GM18508 (cell line): ENCODE data around the gene NR3C2.

Experiments used
- ATAC-seq: cut with Tn5 transposase; IDR thresholded peaks from one replicate; pipeline ENCODE4 v1.9.1; 2021; ENCODE audit warnings: moderate number of reproducible peaks; ENCODE audit not compliant: insufficient read depth, unreplicated experiment

The NR3C2 gene

DNA sequence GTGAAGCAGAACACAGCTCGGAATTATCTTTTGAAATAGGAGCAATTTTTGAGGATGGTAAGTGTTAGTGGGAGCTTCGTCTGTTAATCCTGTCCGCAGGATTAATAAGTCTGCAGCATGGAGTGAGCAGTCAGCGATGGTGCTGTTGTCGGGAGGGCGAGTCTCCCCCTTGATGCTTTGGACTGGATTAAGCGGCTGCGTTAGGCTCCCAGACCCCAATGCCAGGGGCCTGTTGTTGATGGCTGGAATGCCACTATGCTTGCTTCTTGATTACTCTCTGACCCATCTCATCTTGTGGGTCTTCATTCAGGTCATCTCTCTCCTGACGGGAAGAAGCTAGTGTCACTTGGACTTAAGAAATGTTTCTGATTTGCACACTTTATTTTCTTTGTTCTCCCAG is 377.8 kb downstream of the NR3C2 start:
- no peak for ATAC-seq

DNA sequence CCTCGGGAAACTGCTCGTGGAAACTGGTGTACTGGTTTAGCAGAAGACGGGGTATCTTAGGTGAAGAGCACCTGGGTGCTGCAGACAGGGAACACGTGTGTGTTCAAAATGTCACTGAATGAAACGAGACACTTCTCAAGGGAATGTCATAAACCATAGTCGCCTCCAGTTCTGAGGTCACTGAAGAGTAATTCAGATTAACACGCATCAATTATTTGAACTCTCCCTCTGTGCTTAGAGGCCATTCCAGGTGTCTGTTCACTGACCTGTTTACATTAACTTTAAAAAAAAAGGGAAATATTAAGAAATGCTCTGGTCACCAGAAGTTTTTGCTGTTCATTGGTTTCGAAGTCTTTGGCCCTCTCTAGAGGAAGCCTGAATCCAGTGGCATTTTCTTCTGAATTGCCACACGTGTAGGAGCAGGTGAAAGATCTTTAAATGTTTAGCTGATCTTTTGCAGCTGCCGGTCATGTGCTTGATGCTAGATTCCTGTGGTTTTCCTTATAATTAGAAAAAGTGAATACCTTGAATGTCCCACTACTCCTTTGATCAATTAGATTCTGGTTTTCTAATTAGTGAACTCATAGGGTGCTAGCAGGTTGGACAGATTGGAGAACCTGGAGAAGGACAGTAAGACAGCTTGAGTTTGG is 379.8 kb downstream of the NR3C2 start:
- ATAC-seq, result no peak

DNA sequence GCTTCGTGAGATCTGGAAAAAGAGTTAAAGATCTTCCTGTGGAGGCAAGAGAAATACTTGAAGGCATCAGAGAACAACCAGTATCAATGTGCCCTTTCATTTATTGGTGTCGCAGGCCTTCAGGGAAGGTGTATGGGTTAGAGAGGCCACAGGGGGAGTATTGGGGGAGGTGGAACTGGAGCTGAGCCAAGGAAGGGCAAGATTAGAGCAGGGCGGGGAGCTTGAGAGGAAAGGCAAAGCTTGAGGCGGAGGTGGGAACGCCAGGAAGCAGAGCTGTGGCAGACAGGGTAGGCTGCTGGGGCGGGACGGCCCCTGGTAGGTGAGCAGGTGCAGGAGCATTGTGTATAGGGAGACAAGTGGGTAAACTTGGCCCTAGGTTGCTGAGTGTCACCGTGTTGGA is 380.4 kb downstream of the NR3C2 start:
- no peak for ATAC-seq

DNA sequence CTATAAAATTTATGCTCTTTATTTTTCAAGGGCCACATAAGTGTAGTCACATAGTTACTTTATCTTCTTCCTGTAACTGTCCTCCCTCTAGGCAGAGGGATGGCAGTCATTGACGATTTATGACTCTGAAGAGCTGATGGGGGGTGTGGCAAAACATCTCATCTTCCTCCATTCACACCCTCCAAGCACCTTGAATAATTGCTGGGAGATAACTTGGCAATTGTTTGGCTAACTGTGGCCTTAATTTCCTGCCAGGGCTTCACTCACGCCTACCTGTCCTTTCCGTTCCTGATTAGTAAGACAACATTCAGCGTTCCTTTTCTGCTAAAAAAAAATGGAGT is 381.1 kb downstream of the NR3C2 start:
- no peak for ATAC-seq

DNA sequence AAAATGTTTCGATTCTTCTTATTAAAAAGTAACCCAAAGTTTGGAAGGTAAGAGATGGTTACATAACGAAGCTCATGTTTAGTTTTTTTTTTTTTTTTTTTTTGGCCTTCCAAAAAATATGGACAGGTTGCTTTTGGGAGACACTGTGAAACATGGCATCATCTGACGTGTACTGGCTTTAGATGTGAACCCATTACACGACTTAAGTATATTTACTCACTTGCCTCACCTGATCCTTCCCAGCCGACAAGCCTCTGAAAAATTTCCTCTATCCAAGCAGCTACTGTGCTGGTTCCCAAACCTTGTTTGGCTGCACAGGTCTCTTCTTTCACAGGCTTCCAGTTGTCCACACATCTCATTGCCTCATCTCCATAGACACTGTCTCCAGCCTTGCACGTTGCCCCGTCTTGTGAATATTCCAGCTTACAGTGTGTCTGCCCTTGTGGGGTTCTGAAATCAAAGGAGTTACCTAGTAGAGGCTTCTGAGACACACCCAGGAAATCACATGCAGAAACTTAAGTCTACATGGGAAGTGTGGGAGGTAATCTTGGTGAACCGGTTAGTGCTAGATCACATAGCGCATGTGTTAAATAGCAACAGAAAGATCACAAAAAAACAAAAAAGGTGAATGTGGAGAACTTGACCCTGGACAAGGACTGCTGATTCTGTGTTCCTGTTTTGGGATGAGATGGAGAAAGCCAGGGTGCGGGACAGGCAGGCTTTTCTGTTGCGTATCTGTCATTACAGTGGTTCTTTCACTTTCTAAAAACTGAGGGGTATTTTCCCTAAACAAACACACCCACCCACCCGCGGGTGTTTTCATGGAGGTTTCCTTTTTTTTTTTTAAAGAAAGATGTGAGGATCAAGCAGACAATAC is 381.7 kb downstream of the NR3C2 start:
- no peak for ATAC-seq

DNA sequence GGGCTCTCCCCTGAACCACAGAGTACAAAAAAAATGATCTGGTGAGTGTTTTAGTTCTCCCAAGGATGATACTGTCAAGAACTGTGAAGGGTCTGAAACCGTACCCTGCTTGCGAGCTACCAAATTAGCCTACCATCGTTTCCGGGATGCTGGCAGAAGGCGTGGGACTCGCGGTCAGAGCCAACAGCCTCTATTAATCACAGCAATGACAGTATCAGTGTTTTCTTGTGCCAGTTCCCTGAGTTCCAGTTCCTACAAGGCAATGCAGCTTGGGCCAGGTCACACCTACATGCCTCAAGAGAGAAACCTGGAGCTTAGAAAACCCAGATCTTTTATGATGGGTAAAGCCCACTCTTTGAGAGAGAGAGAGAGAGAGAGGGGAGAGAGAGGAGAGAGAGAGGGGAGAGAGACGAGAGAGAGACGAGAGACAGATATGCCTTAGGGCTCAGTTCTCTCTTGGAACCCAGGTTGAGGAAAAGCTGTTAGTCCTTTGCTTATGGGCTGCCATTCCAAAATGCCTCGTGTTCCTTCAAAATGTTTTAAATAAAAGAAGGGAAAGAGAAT is 382.5 kb downstream of the NR3C2 start:
- no peak for ATAC-seq

DNA sequence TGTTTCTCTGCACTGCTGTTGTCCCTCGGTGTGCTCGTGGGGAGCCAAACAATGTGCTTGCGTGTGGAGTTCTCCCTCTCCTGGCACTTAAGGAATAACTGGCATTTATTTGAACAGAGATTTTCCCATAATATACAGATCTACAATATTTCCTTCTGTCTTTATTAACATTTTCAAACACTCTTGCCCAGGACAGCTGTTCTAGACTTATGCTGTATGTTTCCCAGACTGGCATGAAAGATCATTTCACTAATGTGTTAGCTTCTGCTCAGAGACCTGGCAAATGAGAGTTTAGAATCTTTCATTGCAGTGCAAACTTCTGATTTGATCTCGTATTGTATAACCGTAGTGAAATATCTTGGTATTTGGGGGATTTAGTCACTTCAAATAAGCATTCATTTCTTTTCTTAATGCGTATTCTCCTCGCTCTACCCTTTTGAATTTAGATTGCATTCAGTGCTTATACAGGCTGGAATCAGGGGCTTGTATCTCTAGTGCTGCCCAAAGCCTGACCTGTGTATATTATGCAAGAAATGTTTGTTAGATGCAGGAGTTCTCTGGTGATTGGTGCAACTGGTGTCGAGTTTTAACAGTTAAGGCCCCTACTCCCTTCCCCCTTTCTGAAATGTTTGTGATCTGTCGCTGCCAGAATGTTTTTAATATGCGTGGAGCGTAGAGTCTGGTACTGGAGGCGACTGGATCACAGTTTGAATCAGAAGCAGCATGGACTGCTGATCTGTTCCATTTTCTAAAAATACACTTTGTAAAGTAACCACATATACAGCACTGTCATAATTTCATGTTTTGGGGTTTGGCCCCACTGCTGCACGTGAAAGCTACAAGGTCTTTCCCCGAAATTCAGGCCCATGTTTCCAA is 384.0 kb downstream of the NR3C2 start:
- no peak for ATAC-seq

DNA sequence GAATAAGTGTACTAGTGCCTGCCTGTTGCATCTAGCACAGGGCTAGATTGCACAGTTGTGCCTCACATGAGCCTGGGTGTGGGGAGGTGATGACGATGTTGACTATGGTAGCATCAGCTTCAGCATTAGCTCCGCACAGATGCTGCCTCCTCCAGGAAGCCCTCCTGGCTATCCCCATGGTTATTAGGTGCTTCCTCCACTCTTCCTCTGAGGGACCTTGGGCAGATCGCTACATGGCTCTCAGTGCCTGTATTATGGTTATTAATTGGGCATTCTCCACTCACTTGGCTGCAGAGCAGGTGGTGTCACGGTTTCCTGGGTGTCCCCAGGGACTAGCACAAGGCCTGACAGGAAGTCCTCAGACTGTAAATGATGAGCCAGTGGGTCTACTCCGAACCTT is 384.7 kb downstream of the NR3C2 start:
- ATAC-seq, result peak; percentile 22

DNA sequence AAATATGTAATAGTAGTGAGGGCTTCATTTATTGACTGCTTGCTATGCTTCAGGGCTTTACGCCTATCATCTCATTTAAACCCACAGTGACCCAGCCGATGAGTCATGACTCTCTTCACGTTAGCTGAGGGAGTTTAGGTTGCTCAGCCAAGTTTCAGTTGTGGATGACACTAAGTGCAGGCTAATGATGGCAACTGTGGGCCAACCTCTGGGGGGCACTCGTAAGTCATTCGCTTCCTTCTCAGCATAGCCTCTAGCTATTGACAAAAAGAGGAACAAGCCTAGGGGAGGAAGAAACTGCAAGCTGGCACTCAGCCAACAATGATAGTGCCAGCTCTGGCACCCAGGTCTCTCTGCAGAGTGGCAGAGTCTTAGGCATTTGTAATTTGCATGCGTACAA is 385.3 kb downstream of the NR3C2 start:
- ATAC-seq, result peak; percentile 75

DNA sequence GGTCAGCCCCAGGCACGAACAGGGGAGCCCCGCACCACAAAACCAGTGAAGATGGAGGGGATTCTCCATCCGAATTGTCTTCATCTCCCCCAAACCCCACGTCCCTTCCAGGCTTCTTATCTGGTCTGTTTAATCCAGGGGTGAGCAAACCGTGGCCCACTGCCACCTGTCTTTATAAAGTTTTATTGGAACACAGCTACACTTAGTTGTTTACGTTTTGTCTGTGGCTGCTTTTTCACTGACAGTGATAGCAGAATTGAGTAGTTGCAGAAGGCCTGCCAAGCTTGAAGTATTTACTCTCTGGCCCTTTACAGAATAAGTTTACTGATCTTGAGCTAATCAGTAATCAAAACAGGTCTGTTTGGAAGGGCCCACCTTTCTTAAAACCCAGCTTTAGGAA is 386.4 kb downstream of the NR3C2 start:
- ATAC-seq, result peak; percentile 15

DNA sequence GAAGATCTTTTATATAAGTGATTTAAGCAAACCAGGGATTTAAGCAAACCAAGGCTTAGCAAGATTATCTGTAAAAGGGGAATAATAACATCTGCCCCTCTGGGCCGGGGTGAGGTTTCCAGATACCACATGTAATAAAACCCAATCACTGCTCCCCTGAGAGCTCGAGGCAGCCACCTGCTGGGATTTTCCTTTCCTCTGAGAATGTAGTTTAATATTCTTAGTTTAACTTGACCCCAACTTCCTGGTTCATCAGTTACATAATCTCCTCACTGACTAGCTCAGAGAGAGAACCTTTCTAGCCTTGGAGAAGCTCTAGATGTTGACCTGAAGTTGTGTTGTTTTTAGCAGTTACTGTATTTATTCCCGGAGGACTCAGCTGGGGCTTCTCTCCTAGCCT is 387.9 kb downstream of the NR3C2 start:
- no peak for ATAC-seq

DNA sequence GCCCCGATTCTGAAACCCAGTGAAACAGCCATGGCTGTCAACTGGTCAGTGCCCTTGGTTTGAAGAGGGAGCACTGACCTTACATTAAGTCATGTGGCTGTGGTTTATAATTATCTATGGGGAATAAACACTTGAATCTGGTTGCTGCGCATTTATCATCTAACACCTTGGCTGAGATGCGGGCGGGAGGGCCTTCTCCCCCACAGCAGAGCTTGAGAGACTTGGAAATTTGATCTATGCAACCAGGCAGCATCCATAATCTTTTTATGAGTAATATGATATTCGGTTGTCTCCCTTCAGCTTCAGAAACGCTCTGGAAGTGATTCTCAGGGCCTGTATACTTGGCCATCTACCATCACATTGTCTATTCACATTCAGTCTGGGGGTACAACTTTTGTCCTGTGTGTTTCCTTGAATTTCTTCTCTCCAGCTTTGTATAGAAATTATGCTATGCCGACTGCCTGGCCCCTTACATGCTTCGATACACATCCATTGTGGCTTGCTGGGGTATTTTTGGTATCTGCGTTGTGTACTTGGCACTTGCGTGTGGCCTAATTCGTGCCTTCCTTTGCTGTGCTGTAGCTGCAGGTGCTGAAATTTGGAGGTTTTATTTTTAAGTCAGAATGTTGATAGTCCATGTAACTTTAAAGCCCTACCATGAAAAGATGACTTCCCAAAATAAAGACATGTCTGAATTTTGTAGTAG is 388.8 kb downstream of the NR3C2 start:
- ATAC-seq, result no peak

DNA sequence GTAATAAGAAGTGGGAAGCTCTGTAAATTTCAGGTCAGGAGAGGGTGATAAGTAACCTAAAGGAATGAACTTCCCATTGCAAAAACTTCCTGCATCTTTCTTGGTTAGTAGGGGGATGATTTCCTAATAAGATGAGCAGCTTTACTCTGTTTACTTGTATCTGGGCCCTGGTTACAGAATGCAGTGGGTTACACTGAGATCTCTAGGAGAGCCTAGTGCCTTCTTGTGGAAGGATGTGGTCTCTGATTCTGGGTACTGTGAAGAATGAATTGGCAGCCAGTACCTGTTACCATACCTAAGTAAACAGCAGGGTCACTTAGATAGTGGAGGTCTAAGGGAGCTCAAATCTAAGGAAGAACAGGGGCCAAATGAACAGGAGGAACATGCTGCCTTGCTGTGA is 389.8 kb downstream of the NR3C2 start:
- no peak for ATAC-seq

DNA sequence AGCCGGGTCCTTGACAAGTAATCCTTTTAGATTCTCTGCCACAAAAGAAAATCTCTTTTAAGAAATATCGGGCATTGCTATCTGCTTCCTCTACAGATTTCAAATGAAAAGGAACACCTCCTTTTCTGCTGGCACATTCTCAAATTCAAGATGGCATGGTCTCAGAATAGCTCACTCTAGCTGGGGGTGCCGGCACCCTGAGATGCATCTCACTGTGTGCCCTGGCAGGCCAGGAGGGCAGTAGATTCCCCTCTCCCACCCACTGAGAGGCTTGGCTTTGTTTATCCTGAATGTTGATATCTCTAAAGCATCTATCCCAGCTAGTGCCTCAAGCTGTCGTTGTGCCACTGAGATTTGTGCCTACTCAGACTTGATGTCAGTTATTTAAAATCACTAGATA is 390.8 kb downstream of the NR3C2 start:
- ATAC-seq, result no peak

DNA sequence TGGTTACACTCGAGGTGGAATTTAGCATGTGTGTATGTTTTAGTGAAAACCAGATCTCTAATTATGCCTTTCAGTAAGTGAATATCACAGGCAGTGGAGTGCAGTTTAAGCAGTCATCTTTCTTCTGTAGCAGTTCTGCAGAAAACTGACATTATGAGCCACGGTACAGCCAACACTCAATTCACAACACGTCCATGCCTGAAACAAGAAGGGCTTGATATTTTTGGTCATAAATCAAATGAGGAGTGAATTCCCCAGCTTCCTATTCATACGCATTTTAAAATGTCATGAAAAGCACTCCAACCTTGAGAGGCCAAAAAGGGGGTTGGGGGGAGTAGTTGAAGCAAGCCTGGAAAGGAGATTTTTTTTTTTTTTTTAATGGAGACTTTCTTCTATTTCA is 393.6 kb downstream of the NR3C2 start:
- no peak for ATAC-seq

DNA sequence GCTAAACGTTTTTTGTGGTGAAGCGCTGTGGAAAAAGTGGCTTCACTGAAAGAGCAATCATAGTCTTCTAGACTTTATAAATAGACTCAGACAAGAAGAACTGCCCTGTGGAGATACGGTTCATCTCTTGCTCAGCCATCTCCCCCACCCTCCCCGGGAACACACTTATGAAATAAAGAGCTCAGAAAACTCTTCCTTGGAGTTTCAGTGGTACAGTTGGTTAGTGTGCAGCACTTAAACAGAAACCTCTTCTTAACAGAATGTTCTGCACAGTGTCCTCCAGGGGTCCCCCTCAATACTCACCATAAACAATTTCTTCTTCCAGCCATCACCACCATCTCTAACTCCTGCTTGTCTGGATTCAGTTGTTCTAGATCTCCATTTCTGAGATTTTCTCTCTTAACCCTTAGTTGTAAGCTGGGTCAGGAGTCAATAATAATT is 397.3 kb downstream of the NR3C2 start:
- ATAC-seq, result peak; percentile 99

DNA sequence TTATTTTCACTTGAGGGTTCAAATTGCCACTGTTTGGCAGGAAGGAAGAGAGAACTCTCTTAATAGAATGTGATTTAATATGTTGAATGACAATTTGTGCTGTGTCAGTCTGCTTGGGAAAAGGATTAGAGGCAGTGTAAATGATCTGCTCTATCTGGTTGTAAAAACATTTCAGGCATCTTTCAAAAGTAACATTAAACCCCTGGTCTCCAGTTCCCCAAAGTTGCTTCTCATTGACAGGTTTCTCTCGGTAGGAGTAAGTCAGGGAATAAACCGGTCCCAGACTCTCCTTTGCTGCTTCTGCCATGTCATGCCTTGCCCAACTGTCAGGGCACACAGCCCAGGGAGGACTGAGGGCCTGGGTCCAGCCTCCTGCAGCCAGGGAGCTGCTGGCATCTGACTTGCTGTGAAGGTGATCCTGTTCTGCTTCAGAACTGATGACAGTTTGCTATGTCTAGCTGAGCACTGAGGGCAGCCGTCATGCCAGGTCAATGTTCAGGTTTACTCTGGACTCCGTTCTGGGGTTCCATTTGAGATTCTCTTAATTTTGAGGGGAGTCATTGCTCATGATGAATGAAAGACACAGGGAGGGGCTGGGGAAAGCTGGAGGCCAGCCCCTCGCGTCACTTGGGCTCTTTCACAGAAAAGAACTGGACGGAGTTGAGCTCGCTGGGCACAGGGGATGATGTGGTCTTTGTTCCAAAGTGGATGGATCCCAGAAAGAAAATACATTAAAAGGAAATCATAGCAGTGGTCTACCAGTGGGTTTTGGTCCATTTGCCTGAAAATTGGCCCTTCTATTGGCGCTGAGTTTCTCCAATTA is 397.9 kb downstream of the NR3C2 start:
- ATAC-seq, result no peak

DNA sequence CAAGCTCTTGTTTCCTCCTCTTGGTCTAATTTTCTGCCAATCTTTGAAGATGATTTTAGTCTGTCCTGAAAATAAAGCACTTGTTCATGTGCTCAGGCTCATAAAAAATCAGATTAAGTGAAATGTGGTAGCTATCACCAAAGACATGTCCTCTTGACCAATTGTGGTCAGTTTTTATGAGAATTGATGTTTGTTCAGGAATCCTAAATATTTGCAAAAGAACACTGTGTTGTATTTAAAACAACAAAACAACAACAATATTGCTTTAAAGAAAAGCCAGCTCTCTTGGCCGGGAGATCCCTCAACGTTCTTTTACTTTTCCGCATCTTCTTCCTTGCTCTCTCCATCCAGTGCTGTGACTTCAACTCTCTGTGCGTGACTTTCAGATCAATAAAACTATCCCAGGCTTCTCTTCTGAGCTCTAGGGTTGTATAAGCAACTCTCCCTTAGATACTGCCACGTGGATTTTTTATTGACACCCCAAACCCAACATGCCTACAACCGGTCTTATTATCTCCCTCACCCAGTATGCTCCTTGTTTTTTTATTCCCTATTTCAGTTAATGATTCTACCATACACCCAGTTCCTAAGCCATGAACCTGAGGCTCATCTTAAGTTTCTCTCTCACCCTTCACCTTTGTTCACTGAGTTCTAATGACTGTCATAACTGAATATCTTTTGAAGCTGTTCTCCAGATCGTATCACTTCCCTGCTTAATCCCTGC is 400.4 kb downstream of the NR3C2 start:
- ATAC-seq, result no peak

DNA sequence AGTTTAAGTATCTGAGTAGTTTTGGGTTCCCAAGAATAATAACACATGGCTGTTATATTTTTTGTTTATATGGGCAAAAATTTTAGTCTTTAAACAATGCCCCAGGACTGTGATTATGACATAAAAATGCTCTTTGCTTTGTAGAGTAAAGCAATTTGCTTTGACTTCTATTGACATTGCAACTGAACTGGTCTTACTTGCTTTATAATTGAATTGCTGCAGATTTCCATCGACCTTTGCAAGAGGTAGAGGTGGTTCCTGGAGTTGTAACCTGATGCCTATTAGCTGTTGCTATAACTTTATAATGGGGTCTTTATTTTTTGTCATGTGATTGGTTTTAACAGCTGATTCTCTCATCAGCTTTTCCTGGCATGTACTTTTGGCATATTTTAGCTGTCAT is 407.4 kb downstream of the NR3C2 start:
- no peak for ATAC-seq
